GM18873 (cell line): ENCODE data around the gene ARHGAP1.
"Not testable (repeated sequence)": the region's sequence is repeated elsewhere in the genome, so short reads cannot be mapped to it uniquely, and the experiment has no call there.

Experiments used
- ATAC-seq: cut with Tn5 transposase; IDR thresholded peaks from one replicate; pipeline ENCODE4 v1.9.1; 2021; ENCODE audit warnings: mild to moderate bottlenecking, moderate library complexity, moderate number of reproducible peaks; ENCODE audit not compliant: unreplicated experiment, low FRiP score

The ARHGAP1 gene

GRCh38 chr11:46675288-46675851 lies 25.0 kb downstream of the ARHGAP1 start:
- ATAC-seq = no peak

GRCh38 chr11:46674463-46675287 lies 25.7 kb downstream of the ARHGAP1 start:
- ATAC-seq = no peak

GRCh38 chr11:46673713-46674462 lies 26.5 kb downstream of the ARHGAP1 start:
- no peak for ATAC-seq

GRCh38 chr11:46672381-46672839 lies 28.0 kb downstream of the ARHGAP1 start:
- ATAC-seq = no peak

- ATAC-seq = no peak
Measured at GRCh38 chr11:46671958-46672315, 28.5 kb downstream of the ARHGAP1 start.

- ATAC-seq = not testable (repeated sequence)
Measured at GRCh38 chr11:46670521-46670920, 29.9 kb downstream of the ARHGAP1 start.

GRCh38 chr11:46669711-46670139 lies 30.7 kb downstream of the ARHGAP1 start:
- no peak for ATAC-seq

GRCh38 chr11:46668480-46669085 lies 31.8 kb downstream of the ARHGAP1 start:
- no peak for ATAC-seq

GRCh38 chr11:46667043-46667481 lies 33.4 kb downstream of the ARHGAP1 start:
- no peak for ATAC-seq

- ATAC-seq = no peak
Measured at GRCh38 chr11:46666516-46666915, 33.9 kb downstream of the ARHGAP1 start.

GRCh38 chr11:46665356-46665755 lies 35.1 kb downstream of the ARHGAP1 start:
- no peak for ATAC-seq

- no peak for ATAC-seq
Measured at GRCh38 chr11:46664612-46665011, 35.8 kb downstream of the ARHGAP1 start.

GRCh38 chr11:46663277-46663940 lies 37.0 kb downstream of the ARHGAP1 start:
- no peak for ATAC-seq

- ATAC-seq = no peak
Measured at GRCh38 chr11:46662366-46662765, 38.1 kb downstream of the ARHGAP1 start.

- ATAC-seq = no peak
Measured at GRCh38 chr11:46661836-46662235, 38.6 kb downstream of the ARHGAP1 start.

GRCh38 chr11:46659908-46660307 lies 40.5 kb downstream of the ARHGAP1 start:
- no peak for ATAC-seq

GRCh38 chr11:46658259-46658658 lies 42.2 kb downstream of the ARHGAP1 start:
- no peak for ATAC-seq

GRCh38 chr11:46657186-46657585 lies 43.2 kb downstream of the ARHGAP1 start:
- ATAC-seq = no peak

GRCh38 chr11:46655631-46656030 lies 44.8 kb downstream of the ARHGAP1 start:
- ATAC-seq = no peak

GRCh38 chr11:46649180-46649738 lies 51.2 kb downstream of the ARHGAP1 start:
- no peak for ATAC-seq
